ENCODE data around the gene CDK18.

Gene CDK18

DNA sequence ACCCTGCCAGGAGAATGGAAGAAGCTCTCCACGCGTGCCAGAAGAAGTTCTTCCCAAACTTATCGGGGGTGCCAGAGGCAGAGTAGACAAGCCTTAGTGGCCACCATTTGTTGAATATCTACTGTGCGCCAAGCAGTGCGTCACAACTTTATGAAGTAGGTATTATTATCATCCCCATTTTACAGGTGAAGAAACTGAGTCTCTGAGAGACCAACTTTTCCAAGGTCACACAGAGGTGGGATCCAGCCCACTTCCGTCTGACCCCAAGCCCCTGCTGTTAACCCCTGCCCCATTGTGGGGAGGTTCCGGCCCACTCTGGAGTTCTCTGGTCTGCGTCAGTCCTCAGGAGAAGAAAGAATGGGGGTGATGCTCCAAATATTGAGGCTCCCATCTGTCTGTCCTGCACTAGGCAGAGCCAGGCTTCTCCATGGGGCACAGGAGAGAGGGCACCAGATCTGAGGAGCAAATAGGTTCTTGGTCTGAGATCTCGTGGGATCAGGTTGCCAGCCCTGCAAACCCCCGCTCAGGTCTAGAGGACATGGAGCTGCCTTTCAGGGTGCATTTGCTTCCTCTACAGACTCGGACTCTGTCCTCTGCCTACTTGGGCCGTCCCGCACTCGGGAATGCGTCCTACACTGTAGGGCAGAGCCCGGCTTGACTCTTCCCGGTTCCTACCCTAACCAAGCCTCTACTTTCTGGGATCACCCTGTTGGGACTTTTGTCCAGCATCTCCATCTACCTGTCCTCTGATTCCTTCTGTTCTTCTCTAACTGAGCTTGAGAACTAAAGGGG, 2.1 kb downstream of the CDK18 start:
- DNase-seq = no peak

DNA sequence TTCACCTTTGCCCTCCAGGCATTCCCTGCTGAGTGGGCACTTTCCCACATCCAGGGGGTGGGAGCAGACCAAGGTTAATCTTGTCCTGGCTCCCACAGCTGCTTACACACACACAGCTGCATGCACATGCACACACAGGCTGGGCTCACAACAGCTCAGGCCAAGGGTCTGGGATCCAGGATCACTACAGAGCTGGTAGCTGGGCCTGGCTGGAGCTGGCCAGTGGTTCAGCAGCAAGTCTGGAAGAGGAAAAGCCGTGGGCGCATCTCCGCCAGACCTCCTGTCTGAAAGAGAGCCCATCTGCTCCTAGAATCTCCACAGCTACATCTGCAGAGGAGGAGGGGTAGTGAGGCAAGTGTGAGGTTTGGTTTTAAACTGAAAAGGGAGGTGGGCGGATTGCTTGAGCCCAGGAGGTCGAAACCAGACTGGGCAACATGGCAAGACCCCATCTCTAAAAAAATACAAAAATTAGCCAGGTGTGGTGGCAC, 3.8 kb downstream of the CDK18 start:
- no peak for DNase-seq

- no peak for DNase-seq
Observed at GRCh38 chr1:205510308-205510950, 6.0 kb downstream of the CDK18 start.

DNA sequence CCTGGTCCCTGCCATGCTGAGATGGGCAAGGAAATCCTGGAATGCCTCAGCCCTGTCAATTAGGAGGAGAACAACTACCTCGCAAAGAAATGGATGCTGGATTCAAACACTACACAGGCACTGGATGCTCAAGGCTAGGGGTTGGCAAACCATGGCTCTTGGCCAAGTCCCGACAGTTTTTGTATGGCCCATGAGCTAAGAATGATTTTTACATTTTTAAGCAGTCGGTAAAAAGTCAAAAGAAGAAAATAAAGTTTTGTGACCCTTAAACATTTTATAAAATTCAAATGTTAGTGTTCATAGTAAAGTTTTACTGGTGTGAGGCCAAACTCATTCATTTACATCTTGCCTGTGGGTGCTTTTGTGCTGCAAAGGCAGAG, 6.5 kb downstream of the CDK18 start:
- DNase-seq = no peak

GRCh38 chr1:205512059-205513045, 7.9 kb downstream of the CDK18 start:
- DNase-seq = no peak

DNA sequence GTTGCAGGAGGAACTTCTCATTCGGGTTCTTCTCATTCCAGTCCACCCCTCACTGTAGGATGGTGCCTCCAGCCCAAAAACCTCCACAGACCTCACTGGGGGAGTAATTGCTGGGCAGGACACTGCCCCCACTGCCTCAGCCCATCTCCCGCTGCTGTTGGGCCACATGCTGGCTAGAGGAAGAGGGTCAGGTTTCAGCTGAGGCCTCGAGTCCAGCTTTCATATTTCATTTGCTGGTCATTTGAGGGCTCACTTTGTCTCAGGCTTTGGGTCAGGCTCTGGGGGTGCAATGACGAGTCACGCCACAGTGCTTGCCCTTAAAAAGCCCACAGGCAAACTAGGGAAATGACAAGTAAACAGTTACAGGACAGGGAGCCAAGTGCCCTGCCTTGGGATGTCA, 9.3 kb downstream of the CDK18 start:
- DNase-seq = no peak

DNA sequence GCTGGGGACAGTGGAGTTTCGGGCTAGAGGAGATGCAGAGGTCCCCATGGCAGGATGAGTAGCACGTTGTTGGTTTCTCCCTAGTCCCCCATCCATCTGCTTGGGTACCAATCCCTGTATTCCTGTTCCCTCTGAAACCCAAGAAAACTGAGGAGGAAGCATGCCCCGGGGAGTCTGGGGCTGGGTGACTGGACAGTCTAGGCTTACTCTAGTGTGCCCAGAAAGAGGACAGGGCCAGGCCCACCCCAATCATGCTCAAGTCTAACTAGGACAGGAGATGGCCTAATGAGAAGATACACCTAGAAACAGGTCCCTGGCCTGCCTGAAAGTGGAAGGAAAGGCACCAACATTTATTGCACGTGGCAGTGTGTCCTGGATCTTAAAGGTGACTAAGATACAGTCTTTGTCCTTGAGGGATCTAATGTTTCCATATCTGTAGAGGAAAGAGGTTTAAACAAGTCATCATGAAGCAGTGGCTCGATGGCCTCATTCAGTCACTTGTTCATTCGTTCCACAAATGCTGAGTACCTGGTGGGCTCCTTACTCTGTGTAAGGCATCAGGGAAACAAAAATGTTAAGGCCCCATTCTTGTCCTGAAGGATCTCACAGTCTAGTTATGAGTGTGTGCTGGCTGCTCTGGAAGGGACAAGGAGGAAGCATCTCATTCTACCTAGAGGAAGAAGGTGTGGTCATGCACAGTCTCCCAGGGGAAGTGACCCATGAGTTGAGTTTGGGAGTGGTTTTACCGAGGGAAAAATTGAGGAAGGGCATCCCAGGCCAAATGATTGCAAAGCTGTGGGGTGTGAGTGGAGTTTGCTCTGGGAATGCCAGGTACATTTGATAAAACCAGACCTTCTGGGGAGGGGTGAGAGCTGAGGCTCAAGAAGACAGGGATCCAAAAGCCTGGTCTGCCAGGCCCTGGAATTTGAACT, 10.0 kb downstream of the CDK18 start:
- DNase-seq = no peak

DNA sequence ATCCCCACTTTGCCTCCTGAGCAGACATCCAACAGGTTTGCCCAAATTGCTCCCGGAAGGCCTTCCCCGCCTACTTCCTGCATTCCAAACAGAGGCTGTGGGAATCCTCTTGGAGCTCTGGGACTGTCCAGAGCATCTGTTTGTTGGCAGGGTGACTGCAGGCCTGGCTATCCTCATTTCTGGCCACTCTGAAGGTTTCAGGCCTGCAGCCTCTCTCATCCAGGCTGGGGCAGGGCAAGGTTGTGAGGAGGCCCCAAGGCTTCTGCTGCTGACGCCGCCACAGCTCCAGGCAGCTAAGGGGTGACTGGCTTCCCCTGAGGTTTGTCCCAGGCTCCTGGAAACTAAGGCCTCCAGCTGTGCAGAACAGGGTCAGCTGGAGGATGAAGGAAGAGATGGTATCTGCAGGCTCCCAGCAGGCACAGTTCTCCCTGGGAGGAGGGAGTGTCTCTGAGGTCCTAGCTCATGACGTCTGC, 11.3 kb downstream of the CDK18 start:
- DNase-seq = no peak

DNA sequence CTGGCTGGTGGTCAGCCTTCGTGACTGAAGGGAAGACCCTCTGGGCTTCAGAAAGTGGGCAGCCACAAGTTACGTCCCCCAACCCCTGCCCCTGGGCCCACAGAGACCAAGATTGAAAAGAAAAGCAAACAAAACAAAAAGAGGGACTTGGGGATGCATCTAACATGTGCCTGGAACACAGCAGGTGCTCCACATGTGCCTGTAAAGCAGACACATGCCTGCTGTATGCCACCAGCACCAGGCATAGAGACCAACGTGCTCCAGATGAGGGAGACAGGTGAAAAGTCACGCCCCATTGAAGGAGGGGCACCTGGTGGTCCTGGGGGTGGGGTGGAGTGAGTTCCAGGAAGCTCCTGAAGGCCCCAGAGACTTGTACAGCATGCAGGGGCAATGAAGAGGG, 11.9 kb downstream of the CDK18 start:
- DNase-seq = no peak

- DNase-seq = no peak
Observed at GRCh38 chr1:205517288-205517687, 12.8 kb downstream of the CDK18 start.

DNA sequence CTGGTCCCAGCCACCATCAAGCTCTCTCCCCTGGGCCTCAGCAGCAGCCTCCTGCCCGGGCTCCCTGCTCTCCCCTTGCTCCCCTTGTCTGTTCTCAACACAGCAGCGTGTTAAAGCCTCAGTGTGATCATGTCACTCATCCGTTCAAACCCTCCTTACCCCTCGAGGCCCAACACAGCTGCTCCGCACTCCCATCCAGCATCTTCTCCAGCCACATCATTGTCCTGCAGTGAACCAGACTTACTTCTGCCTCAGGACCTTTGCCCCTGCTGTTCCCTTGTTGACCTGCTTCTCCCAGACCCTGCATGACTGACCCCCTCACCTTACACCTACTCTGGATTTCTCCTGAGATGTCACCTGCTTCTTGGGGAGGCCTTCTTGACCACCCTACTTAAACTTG, 13.3 kb downstream of the CDK18 start:
- no peak for DNase-seq

GRCh38 chr1:205518661-205519540, 14.4 kb downstream of the CDK18 start:
- DNase-seq = no peak

DNA sequence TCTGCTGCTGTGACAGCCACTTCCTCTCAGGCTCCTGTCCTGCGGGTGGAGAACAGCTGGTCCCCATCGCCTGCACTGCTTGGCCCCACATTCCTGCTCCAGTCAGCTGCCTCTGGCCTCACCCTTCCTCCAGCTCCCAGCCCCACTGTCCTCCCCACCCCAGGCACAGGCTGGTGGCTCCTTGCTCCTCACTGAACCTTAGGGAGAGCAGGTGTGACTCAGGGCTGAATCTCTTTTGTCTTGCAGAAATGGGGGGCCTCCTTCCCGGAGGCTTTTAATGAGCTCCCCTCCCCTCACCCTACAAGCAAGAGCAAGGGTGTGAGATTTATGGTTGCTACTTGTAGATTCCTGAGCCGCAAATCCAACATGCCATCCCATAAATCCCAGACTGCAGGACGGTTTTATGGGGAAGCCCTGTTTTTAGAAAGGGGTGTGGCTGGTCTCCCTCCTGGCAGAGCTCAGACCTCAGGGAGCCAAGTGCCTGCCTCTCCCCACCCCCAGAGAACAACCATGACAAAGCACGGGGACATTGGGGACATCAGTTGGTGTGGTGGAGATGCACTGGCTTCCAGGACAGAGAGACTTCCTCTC, 15.2 kb downstream of the CDK18 start:
- DNase-seq = no peak

DNA sequence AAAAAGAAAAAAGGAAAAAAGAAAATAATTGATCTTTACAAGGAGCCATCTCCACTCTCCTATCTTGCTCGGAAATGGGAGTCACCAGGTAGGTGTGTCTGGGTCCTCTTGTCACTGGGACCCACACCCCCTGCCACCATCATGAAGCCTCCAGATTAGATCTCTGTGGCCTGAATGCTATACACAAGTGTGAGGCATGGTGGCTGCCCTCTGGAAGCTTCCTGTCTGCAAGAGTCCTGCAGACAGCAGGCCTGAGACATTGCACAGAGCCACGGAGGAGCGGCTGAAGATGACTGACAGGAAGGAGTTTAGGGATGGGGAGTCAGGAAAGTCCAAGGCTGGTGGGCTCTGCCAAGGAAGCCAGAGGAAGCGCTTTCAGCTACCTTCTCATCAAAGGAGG, 16.2 kb downstream of the CDK18 start:
- no peak for DNase-seq

GRCh38 chr1:205521686-205522085, 17.2 kb downstream of the CDK18 start:
- DNase-seq = no peak

DNA sequence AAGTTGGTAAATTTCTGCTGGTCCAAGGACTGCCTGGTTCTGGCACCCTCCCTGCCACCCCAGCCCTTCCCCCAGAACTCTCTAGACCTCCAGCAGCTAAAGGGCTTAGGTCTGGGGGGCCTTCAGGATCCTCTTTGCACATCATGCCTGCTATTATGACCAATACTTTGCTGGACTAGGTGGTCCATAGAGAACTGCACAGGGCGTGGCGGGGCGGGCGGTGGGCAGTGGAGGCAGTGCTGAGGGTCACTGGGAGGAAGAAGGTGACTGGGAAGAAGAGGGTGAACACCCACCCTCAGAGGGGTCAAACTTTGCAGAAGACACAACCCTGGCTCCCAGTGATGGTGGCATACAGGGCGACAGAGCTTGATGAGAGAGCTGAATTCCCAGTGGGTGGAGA, 18.2 kb downstream of the CDK18 start:
- DNase-seq = no peak

GRCh38 chr1:205523261-205523890, 18.9 kb downstream of the CDK18 start:
- no peak for DNase-seq

DNA sequence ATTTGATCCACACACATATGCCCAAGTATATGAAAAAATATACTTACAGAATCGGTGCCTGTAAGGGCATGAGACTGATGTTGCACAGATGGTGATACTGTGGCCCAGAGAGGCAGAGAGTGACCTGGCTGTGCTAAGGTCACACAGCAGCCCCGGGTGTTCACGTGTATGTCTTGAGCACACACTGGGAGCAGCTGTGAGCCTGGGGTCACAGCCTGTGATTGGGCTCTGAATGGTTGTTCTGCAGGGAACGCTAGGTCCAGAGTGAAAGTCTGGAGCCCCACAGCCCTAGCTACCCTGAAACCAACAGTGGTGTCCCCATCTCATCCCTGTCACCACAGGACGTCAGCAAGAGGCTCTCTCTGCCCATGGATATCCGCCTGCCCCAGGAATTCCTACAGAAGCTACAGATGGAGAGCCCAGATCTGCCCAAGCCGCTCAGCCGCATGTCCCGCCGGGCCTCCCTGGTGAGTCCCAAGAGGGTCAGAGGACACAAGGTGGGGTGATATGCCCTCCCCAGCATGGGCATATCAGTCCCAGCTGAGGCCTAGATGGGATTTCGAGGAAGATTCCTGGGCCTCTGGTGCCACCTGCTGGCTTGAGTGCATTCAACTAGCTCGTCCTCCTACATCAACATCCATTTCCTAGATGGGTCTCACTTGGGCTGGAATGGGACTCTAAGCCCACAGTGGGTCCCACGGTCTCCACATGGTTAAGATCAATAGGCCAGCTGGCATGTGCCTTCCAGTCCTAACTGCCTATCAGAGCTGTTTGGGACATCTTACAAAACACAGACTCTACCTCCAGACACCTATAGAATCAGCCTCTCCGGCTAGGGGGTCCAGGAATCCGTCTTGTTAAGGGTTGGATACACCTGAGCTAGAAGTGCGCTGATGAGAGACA, 19.7 kb downstream of the CDK18 start:
- peak; percentile 8 for DNase-seq

GRCh38 chr1:205524794-205525101, 20.3 kb downstream of the CDK18 start:
- no peak for DNase-seq
